ENCODE results near the gene VWDE. TPM values are rescaled to one million over a fixed set of nuclear protein-coding genes. Genes with fewer than 3 reads are reported as not detected.
A peak's percentile ranks its signal among the peaks of the same experiment; 100 is the strongest.

The VWDE gene
- total RNA-seq, 1 donor from 2014 or later = 0.53 TPM

- no peaks in the 10 kb centered on the region for H3K27me3 ChIP-seq (ENCODE audit: low read depth)
- H3K36me3 ChIP-seq = no peaks in the 10 kb centered on the region
- H3K27ac ChIP-seq = no peak overlapping the region
- no peaks in the 10 kb centered on the region for H3K9me3 ChIP-seq
- TF ChIP-seq CTCF (IDR thresholded peaks at IDR 0.05) = no peak
- no peak overlapping the region for H3K4me3 ChIP-seq
- no peaks in the 10 kb centered on the region for H3K4me1 ChIP-seq
- intact Hi-C loops (cut with DNase I) = no loop called here
- ATAC-seq = no peak
- DNase-seq = no peak
Measured at GRCh38 chr7:12323415-12323814, 80.2 kb downstream of the VWDE start.

- intact Hi-C loops (cut with DNase I) = no loop called here
- no peaks in the 10 kb centered on the region for H3K4me1 ChIP-seq
- no peaks in the 10 kb centered on the region for H3K36me3 ChIP-seq
- no peak overlapping the region for H3K27ac ChIP-seq
- ATAC-seq (no peak), DNase-seq (no peak)
- H3K9me3 ChIP-seq = no peaks in the 10 kb centered on the region
- H3K27me3 ChIP-seq (ENCODE audit: low read depth) = no peaks in the 10 kb centered on the region
- H3K4me3 ChIP-seq = no peak overlapping the region
- TF ChIP-seq CTCF (IDR thresholded peaks at IDR 0.05) = no peak
Measured at GRCh38 chr7:12322903-12323300, 80.8 kb downstream of the VWDE start.

- H3K27ac ChIP-seq = no peak overlapping the region
- no peaks in the 10 kb centered on the region for H3K4me1 ChIP-seq
- ATAC-seq = peak in 1 of 2 donors; percentile 36
- H3K4me3 ChIP-seq = no peak overlapping the region
- TF ChIP-seq CTCF (IDR thresholded peaks at IDR 0.05) = peak; percentile 63
- no peaks in the 10 kb centered on the region for H3K36me3 ChIP-seq
- intact Hi-C loops (cut with DNase I) = no loop called here
- H3K27me3 ChIP-seq (ENCODE audit: low read depth) = no peaks in the 10 kb centered on the region
- H3K9me3 ChIP-seq = no peaks in the 10 kb centered on the region
- DNase-seq = no peak
Measured at GRCh38 chr7:12322284-12322902, 81.3 kb downstream of the VWDE start.

- TF ChIP-seq CTCF (IDR thresholded peaks at IDR 0.05) = no peak
- DNase-seq = no peak
- Histone ChIP-seq H3K9me3 (no peaks in the 10 kb centered on the region), H3K4me1 (no peaks in the 10 kb centered on the region), H3K36me3 (no peaks in the 10 kb centered on the region), H3K27ac (no peak overlapping the region), H3K4me3 (no peak overlapping the region), H3K27me3 (ENCODE audit: low read depth) (no peaks in the 10 kb centered on the region)
- intact Hi-C loops (cut with DNase I) = no loop called here
- ATAC-seq = no peak
Measured at GRCh38 chr7:12320987-12321647, 82.5 kb downstream of the VWDE start.

- intact Hi-C loops (cut with DNase I) = no loop called here
- no peaks in the 10 kb centered on the region for H3K4me1 ChIP-seq
- no peaks in the 10 kb centered on the region for H3K27me3 ChIP-seq (ENCODE audit: low read depth)
- no peaks in the 10 kb centered on the region for H3K9me3 ChIP-seq
- H3K36me3 ChIP-seq = no peaks in the 10 kb centered on the region
- DNase-seq (no peak), ATAC-seq (no peak)
- no peak overlapping the region for H3K27ac ChIP-seq
- H3K4me3 ChIP-seq = no peak overlapping the region
- TF ChIP-seq CTCF (IDR thresholded peaks at IDR 0.05) = no peak
Measured at GRCh38 chr7:12320241-12320986, 83.3 kb downstream of the VWDE start.
